HG03571 (cell line): ENCODE data around the gene MYO9B.
A peak's percentile ranks its signal among the peaks of the same experiment; 100 is the strongest.
"Not testable (repeated sequence)": the region's sequence is repeated elsewhere in the genome, so short reads cannot be mapped to it uniquely, and the experiment has no call there.

Experiments used
- ATAC-seq: cut with Tn5 transposase; IDR thresholded peaks from one replicate; pipeline ENCODE4 v1.9.1; 2021; ENCODE audit not compliant: unreplicated experiment

The MYO9B gene

DNA sequence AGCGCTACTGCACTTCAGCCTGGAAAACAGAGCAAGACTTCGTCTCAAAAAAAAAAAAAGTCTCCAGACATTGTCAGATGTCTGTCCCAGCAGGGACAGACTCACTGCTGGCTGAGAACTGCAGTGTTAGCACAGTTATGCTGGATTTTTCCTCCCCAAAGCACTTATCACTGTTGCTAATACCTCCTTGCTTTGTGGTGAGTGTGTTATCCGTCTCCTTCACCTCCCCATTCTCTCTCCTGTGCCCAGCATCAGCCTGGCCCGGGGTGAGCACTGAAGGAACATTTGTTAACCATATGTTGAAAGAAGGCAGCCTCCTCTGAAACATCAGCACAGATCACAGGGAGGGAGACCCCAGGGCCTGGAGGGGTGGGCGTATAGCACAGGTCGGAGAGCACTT lies 11.3 kb downstream of the MYO9B start:
- ATAC-seq = no peak

DNA sequence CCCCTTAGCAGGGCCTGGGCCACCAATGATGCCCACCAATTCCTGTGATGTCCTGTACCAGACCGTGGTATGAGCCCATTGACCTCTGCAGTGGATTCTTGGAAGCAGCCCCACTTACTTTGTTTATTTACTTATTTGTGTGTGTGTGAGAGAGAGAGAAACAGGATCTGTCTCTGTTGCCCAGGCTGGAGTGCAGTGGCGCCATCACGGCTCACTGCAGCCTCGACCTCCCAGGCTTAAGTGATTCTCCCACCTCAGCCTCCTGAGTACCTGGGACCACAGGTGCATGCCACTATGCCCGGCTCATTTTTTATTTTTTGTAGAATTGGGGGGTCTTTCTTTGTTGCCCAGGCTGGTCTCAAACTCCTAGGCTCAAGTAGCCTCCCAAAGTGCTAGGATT lies 13.0 kb downstream of the MYO9B start:
- no peak for ATAC-seq

DNA sequence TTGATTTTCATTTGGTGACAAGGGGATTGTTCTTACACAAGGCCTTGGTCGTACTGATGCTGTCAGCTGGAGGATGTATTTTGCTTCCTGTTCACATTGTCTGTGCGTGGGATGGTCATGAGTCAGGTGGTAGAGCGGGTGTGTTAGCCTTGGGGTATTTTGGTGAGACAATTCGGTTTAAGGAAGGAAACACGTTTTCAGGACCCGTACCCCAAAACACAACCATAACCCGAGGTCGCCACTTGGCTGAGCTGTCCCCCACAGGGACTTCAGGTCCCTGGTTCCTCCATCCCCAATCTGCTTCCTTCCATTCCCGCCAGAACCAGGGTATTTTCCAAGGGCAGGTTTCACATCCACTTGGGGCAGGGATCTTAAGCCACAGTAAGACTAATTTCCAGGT lies 15.0 kb downstream of the MYO9B start:
- no peak for ATAC-seq

DNA sequence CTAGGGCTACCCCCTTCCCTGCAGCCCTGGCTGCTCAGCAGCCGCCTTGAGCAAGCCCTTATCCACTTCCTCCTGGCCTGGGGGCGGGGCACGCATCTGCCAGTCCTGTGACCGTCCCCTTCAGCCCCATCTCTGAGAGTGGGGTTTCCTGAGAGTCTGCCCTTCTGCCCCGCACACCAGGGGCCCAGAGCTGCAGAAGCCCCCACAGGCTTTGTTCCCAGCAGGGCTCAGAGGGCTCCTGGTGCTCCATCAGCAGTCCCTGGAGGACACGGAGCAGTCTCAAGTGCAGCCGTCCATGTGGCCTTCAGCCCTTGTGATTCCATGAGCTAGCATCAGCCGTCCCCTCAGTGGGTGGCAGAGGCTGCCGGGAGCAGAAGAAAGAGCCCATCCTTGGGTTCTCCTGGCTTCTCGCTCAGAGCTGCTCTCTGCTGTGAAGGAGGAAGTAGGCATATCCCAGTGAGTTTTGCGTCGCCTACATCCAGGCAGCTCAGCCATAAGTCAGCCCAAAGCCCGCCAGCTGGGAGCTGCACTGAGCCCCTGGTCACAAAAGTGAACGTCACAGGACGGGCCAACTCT lies 16.3 kb downstream of the MYO9B start:
- no peak for ATAC-seq

DNA sequence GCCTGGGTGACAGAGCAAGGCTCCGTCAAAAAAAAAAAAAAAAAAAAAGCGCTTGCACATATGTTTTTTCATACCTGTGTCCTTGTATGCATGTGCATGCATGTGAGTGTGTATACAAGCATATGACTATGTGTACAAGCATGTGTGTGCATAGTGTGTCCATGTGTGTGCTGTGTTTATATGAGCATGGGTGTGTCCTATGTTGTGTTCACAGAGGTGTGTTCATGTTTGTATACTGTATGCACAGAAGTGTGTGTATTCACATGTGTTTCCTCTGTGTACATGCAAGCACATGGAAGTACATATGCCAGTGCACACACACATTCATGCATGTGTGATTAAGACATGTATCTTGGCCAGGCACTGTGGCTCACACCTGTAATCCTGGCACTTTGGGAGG lies 17.1 kb downstream of the MYO9B start:
- ATAC-seq = no peak

DNA sequence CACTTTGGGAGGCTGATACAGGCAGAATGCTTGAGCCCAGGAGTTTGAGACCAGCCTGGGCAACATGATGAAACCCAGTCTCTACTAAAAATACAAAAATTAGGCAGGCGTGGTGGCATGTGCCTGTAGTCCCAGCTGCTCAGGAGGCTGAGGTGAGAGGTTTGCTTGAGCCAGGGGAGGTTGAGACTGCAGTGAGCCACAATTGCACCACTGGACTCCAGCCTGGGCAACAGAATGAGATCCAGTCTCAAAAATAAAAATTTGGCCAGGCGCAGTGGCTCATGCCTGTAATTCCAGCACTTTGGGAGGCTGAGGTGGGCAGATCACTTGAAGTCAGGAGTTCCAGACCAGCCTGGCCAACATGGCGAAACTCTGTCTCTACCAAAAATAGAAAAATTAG lies 19.1 kb downstream of the MYO9B start:
- ATAC-seq = not testable (repeated sequence)

DNA sequence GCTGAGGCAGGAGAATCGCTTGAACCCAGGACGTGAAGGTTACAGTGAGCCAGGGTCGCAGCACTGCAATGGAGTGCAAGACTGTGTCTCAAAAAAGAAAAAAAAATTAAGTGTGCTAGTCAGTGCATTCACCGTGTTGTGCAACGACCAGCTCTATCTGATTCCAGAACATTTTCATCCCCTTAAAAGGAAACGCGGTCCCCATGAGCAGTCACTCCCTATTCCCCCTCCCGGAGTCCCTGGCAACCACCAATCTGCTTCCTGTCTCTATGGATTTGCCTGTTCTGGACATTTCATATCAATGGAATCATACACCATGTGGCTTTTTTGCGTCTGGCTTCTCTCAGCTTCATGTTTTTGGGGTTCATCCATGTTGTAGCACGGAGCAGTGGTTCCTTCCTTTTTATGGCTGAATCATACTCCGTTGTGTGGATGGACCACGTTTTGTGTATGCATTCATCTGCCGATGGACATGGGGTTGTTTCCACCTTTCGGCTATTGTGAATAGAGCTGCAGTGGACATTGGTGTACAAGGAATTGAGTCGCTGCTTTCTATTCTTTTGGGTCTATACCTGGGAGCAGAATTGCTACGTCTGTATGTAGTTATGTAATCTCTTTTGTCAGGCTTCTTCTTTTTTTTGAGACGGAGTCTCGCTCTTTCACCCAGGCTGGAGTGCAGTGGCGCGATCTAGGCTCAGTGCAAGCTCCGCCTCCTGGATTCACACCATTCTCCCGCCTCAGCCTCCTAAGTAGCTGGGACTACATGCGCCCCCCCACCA lies 19.8 kb downstream of the MYO9B start:
- ATAC-seq = no peak

DNA sequence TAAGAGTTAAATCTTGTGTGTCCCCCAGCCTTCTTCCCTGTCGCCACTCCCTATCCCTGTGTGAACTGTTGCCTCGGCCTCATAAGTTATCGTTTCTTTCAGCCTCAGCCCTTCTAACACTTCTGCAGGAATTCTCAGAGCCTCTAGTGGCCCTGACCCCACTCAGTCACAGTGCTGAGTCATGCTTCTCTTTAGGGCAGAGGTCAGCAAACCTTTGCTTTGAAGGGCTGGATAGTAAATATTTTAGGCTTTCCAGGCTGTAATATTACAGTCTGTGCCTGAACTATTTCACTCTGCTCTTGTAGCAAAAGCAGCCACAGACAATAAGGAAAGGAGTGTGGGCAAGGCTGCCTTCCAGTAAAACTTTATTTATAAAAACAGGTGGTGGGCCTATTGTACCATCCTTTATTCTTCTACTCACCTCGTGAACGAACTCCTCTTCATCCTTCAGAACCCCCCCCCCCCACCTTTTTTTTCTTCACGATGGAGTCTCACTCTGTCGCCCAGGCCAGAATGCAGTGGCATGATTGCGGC lies 22.1 kb downstream of the MYO9B start:
- no peak for ATAC-seq

DNA sequence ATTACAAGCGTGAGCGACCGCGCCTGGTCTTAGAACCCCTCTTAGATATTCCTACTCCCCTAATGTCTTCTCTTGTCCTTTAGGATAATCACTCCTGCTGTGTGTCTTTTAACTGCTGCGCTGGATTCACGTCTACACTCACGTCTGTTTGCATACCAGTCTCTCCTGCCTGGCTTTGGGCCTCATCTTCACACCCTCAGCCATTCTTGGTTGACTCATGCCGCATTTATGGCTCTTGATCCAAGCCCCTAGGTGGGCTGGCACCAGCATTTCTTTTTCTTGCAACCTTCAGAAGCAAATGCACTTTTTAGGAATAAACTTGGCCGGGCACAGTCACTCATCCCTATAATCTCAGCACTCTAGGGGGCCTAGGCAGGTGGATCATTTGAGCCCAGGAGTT lies 22.7 kb downstream of the MYO9B start:
- ATAC-seq = no peak

DNA sequence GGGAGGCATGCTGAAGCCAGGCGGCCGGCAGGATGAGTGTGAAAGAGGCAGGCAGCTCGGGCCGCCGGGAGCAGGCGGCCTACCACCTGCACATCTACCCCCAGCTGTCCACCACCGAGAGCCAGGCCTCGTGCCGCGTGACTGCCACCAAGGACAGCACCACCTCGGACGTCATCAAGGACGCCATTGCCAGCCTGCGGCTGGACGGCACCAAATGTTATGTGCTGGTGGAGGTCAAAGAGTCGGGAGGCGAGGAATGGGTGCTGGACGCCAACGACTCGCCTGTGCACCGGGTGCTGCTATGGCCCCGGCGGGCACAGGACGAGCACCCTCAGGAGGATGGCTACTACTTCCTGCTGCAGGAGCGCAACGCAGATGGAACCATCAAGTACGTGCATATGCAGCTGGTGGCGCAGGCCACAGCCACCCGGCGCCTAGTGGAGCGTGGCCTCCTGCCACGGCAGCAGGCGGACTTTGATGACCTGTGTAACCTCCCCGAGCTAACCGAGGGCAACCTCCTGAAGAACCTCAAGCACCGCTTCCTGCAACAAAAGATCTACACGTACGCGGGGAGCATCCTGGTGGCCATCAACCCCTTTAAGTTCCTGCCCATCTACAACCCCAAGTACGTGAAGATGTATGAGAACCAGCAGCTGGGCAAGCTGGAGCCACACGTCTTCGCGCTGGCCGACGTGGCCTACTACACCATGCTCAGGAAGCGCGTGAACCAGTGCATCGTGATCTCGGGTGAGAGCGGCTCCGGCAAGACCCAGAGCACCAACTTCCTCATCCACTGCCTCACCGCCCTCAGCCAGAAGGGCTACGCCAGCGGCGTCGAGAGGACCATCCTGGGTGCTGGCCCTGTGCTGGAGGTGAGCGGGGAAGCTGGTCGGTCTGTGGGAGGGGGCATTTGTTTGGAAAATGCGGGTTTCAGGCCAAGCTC lies 26.4 kb downstream of the MYO9B start:
- no peak for ATAC-seq

DNA sequence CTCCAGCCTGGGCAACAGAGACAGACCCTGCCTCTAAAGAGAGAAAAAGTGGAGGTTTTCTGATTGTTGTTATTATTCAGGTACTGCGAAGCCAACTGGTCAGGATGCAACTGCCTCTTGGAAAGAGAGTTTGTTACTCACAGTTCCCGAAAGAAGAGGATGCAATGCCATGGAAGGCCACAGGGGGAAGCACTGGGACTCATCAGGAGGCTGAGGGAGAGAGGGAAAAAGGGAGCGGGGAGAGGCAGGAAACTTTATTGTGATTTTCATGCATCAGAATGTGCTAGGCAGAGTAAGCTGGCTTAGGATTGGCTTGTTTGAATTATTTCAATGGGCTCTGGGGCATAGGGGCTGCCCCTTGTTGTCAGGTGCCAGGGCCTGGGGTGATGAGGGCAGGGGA lies 27.6 kb downstream of the MYO9B start:
- ATAC-seq = no peak

DNA sequence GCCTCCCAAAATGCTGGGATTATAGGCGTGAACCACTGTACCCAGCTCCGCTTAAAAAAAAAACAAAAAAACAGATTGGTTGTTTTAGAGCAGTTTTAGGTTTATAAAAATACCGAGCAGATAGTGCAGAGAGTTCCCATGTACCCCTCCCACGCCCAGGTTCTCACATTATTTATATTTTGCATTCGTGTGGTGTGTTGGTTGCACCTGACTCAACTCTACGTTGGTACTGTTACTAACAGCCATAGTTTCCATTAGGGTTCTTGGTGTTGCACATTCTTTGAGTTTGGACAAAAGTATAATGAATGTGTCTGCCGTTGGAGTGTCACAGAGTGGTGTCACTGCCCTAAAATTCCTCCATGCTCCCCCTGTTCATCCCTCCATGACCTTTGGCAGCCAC lies 29.1 kb downstream of the MYO9B start:
- ATAC-seq = no peak

DNA sequence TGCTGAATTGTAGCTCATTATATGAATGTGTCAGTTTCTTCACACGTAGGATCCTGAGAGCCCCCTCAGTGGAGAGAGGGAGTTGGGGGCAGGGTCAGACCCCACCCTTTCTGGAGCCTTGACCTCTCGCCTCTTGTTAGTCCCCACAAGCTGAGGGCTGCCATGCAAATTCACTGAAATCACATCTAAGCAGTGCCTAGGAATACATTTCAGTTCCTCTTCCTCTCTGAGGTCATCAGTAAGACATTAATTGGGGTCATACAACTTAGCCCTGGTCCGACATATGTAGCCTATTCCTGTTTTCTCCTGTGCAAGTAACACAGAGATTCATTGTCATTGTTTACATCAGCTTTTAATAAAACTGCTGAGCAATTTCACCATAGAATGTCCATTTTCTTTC lies 30.0 kb downstream of the MYO9B start:
- ATAC-seq = no peak

DNA sequence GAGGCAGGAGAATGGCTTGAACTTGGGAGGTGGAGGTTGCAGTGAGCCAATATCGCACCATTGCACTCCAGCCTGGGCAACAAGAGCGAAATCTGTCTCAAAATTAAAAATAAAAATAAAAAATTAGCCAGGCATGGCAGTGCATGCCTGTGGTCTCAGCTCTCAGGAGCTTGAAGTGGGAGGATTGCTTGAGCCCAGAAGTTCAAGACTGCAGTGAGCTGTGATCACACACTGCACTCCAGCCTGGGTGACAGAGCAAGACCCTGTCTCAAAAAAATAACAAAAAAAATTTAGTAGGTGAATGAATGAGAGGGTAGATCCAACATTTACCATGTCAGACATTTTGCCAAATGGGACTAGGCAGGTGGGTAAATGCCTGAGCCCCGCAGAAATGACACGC lies 31.4 kb downstream of the MYO9B start:
- not testable (repeated sequence) for ATAC-seq

DNA sequence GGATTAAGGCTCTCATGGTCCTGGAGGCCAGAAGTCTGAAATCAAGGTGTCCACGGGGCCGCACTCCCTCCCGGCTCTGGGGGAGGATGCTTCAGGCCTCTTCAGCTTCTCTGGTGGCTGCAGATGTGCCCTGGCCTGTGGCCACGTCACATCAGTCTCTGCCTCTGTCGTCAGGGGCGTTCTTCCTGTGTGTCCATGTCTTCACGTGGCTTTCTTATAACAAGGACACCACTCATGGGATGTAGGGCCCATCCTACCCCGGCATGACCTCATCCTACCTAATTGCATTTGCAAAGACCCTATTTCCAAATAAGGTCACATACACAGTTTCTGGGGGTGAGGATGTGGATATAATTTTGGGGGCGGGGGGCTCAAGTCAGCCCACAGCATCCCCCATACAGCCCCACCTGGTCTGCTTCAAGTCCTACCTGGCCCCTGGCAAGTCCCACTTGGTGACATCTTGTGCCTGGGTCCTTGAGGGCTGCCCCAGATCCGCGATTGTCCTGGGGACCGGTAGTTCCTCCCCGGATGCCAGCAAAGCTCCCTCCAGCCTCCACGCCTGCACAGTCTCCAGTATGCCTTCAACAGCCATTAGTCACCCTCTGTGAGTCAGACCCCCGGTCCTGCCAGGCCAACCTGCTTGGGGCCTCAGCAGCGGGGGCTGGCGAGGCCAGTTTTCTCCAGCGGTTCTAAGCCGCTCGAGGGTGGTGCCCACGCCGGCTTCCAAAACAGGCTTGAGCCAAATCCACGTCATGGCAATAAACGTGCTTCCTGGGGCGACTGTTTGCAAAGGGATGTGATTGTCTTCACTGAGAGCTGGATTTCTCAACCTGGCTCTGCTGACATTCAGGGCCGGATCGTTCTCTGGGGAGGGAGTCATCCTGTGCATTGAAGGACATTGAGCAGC lies 32.2 kb downstream of the MYO9B start:
- ATAC-seq = no peak

DNA sequence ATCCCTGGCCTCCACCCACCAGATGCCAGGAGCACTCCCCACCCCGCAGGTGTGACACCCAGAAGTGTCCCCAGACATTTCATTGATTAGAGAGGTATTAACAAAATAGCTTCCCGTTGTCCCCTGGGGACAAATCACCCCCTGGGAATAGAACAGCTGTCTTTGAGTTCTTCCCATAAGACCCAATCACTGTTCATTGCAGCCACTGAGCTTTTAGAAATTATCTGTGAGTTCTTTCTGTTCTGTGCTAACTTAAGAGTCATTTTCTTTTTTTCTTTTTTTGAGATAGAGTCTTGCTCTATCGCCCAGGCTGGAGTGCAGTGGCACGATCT lies 32.8 kb downstream of the MYO9B start:
- ATAC-seq = no peak

DNA sequence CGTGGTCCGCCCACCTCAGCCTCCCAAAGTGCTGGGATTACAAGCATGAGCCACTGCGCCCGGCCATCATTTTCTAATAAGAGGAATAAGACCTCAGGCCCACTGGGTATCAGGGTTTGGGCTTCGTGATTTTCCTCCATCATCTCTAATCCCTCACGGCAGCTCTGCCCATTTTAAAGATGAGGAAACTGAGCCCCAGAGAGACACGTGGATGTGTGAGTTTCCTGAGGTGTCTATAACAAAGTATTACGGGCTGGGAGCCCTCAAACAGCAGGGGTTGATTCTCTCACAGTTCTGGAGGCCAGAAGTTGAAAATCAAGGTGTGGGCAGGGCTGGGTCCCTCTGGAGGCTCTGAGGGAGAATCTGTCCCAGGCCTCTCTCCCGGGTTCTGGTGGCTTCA lies 33.7 kb downstream of the MYO9B start:
- no peak for ATAC-seq

DNA sequence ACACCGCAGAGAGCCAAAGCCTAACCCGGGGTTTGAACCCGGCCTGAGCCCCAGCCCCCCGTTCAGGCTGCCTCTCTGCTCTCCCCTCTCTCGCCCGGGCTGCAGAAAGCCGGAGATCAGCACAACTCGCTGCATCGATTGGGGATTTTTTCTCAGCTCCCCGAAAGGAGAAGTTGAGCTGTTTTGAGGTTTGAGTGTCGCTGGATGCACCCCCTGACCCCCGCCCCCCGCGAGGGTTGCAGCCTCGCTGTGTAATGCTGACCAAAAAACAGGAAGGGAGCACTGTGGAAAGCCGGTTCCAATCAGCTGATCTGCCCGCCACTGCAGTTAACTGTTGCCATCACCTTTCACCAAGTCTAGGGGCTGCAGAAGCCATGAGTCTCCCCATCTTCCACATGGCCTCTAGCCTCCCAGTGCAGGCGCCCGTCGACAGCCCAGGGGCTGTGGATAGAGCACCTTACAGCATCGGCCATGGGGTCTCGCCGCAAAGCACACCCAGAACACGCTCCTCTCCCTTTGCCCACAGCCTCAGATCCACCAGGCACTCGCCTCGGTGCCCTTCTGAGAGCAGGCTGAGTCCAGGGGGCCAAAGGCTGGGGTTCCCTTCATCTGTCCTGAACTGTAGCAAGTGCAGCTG lies 34.5 kb downstream of the MYO9B start:
- peak; percentile 40 for ATAC-seq

DNA sequence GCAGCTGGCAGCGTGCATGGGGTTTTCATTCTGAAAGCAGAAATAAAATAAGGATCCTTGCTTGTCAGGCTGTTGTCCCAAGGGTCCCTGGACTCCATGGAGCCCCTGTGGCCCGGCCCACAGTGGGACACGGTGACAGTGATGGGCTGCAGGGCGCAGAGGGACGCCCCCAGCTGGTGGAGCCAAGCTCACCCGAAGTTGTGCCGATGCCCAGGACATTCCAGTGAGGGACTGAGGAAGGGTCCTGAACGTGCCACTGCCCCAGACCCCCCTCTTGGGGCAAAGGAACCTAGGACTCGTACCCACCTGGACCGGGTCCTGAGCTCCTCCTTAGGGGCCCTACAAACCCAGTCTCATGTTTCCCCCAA lies 35.0 kb downstream of the MYO9B start:
- ATAC-seq = no peak

DNA sequence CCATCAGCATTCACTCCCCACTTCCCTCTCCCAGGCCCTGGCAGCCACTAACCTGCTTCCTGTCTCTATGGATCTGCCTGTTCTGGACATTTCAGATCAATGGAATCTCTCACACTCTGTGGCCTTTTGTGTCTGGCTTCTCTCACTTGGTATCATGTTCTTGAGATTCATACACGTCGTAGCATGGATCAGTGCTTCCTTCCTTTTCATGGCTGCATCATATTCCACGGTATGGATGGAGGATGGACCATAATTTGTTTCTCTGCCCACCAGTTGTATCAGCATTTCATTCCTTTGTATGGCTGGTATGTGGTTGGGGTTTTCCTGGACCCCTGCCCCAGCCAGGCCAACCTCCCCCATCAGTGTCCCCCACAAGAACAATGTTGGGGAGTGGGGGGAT lies 36.2 kb downstream of the MYO9B start:
- no peak for ATAC-seq
